WTC11 (cell line): Measurements from ENCODE around the gene USP7. TPM values are rescaled to one million over a fixed set of nuclear protein-coding genes. Genes with fewer than 3 reads are reported as not detected.

Experiments used
- ATAC-seq: fragments of 200-7000 bp; cut with Tn5 transposase; 2 replicates; pipeline ENCODE4 v1.10.0; 2021; ENCODE audit warnings: mild to moderate bottlenecking, moderate library complexity
- CTCF ChIA-PET: fragments of 300-600 bp; sonication (Branson Sonifier 250); formaldehyde crosslinking; loops from one replicate; lab custom pipeline; 2021; ENCODE audit warnings: antibody characterized with exemption; lab: Charles Lee
- POLR2A ChIA-PET: fragments of 350-600 bp; sonication (Branson Sonifier 250); formaldehyde crosslinking; loops from one replicate; lab custom pipeline; 2021; ENCODE audit warnings: antibody characterized with exemption; lab: Charles Lee
- DNase-seq: peaks from one replicate; pipeline ENCODE4 v3.0.0; 2021; ENCODE audit warnings: low spot score
- H3K27ac Mint-ChIP-seq: 2 replicates; pipeline ENCODE4 v1.8.0; 2021; ENCODE audit warnings: mixed read lengths
- H3K27me3 Mint-ChIP-seq: 2 replicates; pipeline ENCODE4 v1.8.0; 2021; ENCODE audit warnings: low read depth, mild to moderate bottlenecking, moderate library complexity, mixed read lengths
- H3K36me3 Mint-ChIP-seq: 2 replicates; pipeline ENCODE4 v1.8.0; 2021; ENCODE audit warnings: mixed read lengths
- H3K4me1 Mint-ChIP-seq: 2 replicates; pipeline ENCODE4 v1.8.0; 2022; ENCODE audit warnings: mixed read lengths
- H3K4me3 Mint-ChIP-seq: 2 replicates; pipeline ENCODE4 v1.8.0; 2021; ENCODE audit warnings: mild to moderate bottlenecking, moderate library complexity, mixed read lengths
- H3K9me3 Mint-ChIP-seq: 2 replicates; pipeline ENCODE4 v1.8.0; 2021; ENCODE audit warnings: mixed read lengths
- ATF1 ChIP-seq: sonication (generic); formaldehyde crosslinking; IDR thresholded peaks from 2 replicates; pipeline ENCODE4 v1.8.1; 2023; ENCODE audit warnings: mild to moderate bottlenecking, moderate library complexity, missing genetic modification reagents
- CTCF ChIP-seq: fragments of 200-600 bp; IDR thresholded peaks from 2 replicates; pipeline ENCODE4 v1.8.0; 2022; ENCODE audit warnings: antibody characterized with exemption
- ELF4 ChIP-seq: sonication (generic); formaldehyde crosslinking; IDR thresholded peaks from 2 replicates; pipeline ENCODE4 v1.8.1; 2022; ENCODE audit warnings: low read depth, mild to moderate bottlenecking, moderate library complexity, missing genetic modification reagents
- GRHL2 ChIP-seq: fragments of 250-450 bp; sonication (Bioruptor Pico); IDR thresholded peaks from 2 replicates; pipeline ENCODE4 v1.8.0; 2022; ENCODE audit warnings: mild to moderate bottlenecking, moderate library complexity; ENCODE audit not compliant: insufficient replicate concordance, severe bottlenecking
- HMGA2 ChIP-seq: fragments of 250-450 bp; sonication (Bioruptor Pico); IDR thresholded peaks from 2 replicates; pipeline ENCODE4 v1.4.0; 2021; ENCODE audit warnings: mild to moderate bottlenecking, moderate library complexity
- NFE2L1 ChIP-seq: sonication (generic); formaldehyde crosslinking; IDR thresholded peaks from 2 replicates; pipeline ENCODE4 v1.8.1; 2023; ENCODE audit warnings: missing genetic modification reagents
- RELA ChIP-seq: sonication (generic); formaldehyde crosslinking; IDR thresholded peaks from 2 replicates; pipeline ENCODE4 v1.8.1; 2022; ENCODE audit warnings: missing genetic modification reagents, mild to moderate bottlenecking, borderline replicate concordance
- RORB ChIP-seq: fragments of 250-450 bp; sonication (Bioruptor Pico); IDR thresholded peaks from 2 replicates; pipeline ENCODE4 v1.9.0; 2021; ENCODE audit warnings: mild to moderate bottlenecking
- SMAD4 ChIP-seq: sonication (generic); formaldehyde crosslinking; IDR thresholded peaks from 2 replicates; pipeline ENCODE4 v1.8.0; 2022; ENCODE audit warnings: mild to moderate bottlenecking, missing genetic modification reagents
- TP53 ChIP-seq: sonication (generic); formaldehyde crosslinking; IDR thresholded peaks from 2 replicates; pipeline ENCODE4 v1.8.1; 2023; ENCODE audit warnings: mild to moderate bottlenecking, missing genetic modification reagents
- ZBTB21 ChIP-seq: sonication (generic); formaldehyde crosslinking; IDR thresholded peaks from 2 replicates; pipeline ENCODE4 v1.8.1; 2023; ENCODE audit warnings: mild to moderate bottlenecking, missing genetic modification reagents, borderline replicate concordance
- ZNF423 ChIP-seq: fragments of 250-450 bp; sonication (Bioruptor Pico); IDR thresholded peaks from 2 replicates; pipeline ENCODE4 v2.1.2; 2022; ENCODE audit warnings: mild to moderate bottlenecking, moderate library complexity
- total RNA-seq: library from RNA; stranded (reverse); gene quantifications from 3 replicates; pipeline ENCODE4 v1.2.3, GENCODE V29; 2021
- TF ChIP-seq, protein P1 (sequence below): fragments of 250-450 bp; sonication (Bioruptor Pico); IDR thresholded peaks from 2 replicates; pipeline ENCODE4 v1.9.0; 2021; ENCODE audit warnings: mild to moderate bottlenecking
- TF ChIP-seq, protein P2 (sequence below): sonication (generic); formaldehyde crosslinking; IDR thresholded peaks from 2 replicates; pipeline ENCODE4 v1.8.1; 2022; ENCODE audit warnings: mild to moderate bottlenecking, moderate library complexity, missing genetic modification reagents
- TF ChIP-seq, protein P3 (sequence below): sonication (generic); formaldehyde crosslinking; IDR thresholded peaks from 2 replicates; pipeline ENCODE4 v1.8.0; 2023; ENCODE audit warnings: missing genetic modification reagents
- TF ChIP-seq, protein P4 (sequence below): sonication (generic); formaldehyde crosslinking; IDR thresholded peaks from 2 replicates; pipeline ENCODE4 v1.8.1; 2022; ENCODE audit warnings: low read depth, mild to moderate bottlenecking, moderate library complexity, missing genetic modification reagents, borderline replicate concordance
- TF ChIP-seq, protein P5 (sequence below): sonication (generic); formaldehyde crosslinking; IDR thresholded peaks from 2 replicates; pipeline ENCODE4 v1.8.1; 2023; ENCODE audit warnings: mild to moderate bottlenecking, missing genetic modification reagents
- TF ChIP-seq, protein P6 (sequence below): sonication (generic); formaldehyde crosslinking; IDR thresholded peaks from 2 replicates; pipeline ENCODE4 v1.8.1; 2023; ENCODE audit warnings: mild to moderate bottlenecking, moderate library complexity, missing genetic modification reagents

The USP7 gene
- total RNA-seq, 1 experiment from 2014 or later = 211 TPM

- TF ChIP-seq GRHL2 (CRISPR knock-in tag) = no peak
- TF ChIP-seq, protein P1, sequence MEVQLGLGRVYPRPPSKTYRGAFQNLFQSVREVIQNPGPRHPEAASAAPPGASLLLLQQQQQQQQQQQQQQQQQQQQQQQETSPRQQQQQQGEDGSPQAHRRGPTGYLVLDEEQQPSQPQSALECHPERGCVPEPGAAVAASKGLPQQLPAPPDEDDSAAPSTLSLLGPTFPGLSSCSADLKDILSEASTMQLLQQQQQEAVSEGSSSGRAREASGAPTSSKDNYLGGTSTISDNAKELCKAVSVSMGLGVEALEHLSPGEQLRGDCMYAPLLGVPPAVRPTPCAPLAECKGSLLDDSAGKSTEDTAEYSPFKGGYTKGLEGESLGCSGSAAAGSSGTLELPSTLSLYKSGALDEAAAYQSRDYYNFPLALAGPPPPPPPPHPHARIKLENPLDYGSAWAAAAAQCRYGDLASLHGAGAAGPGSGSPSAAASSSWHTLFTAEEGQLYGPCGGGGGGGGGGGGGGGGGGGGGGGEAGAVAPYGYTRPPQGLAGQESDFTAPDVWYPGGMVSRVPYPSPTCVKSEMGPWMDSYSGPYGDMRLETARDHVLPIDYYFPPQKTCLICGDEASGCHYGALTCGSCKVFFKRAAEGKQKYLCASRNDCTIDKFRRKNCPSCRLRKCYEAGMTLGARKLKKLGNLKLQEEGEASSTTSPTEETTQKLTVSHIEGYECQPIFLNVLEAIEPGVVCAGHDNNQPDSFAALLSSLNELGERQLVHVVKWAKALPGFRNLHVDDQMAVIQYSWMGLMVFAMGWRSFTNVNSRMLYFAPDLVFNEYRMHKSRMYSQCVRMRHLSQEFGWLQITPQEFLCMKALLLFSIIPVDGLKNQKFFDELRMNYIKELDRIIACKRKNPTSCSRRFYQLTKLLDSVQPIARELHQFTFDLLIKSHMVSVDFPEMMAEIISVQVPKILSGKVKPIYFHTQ (CRISPR knock-in tag) = no peak
- TF ChIP-seq NFE2L1 = no peak
Observed at GRCh38 chr16:8937803-8938202, 25.9 kb downstream of the USP7 start (continued).

DNA sequence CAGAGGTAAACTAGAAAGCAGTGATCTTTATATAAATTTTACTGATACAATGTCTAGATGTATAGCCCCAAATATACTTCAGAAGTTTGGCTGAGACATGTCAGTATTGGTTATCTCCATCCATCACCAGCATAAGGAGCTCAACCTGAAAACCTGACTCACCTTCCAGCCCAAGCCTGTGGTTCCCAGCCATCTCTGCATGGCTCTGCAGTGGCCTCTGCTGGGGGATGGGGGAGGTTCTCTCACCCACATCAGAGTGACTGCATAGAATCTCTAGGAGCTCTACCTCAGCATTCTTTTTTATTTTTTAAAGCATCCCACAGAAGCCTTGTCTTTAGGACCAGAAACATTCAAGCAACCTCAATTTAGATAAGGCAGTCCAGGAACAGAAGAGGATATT, 27.3 kb downstream of the USP7 start:
- TF ChIP-seq ATF1 (no peak), CTCF (peak; percentile 39; the same call in 1 of the 2 replicates)
- no peak overlapping the region for H3K4me3 Mint-ChIP-seq
- ChIA-PET POLR2A (interaction anchor here (1.0 to 1.7 kb wide), 5 partner anchors 8 to 199 kb away, joined by 3 to 9 read pairs (median 4); no protein-coding TSS in a partner anchor), CTCF (interaction anchor here (0.5 to 10.4 kb wide), 65 partner anchors 9 to 347 kb away, joined by 3 to 436 read pairs (median 5); partner anchors contain the start of genes CARHSP1, LITAFD and USP7)
- no peaks in the 10 kb centered on the region for H3K27me3 Mint-ChIP-seq
- ATAC-seq (peak; percentile 90), DNase-seq (peak; percentile 76)
- H3K9me3 Mint-ChIP-seq = no peaks in the 10 kb centered on the region
- no peaks in the 10 kb centered on the region for H3K36me3 Mint-ChIP-seq
- peak overlapping the region; percentile 34; the same call in 1 of the 2 replicates for H3K27ac Mint-ChIP-seq
- peaks cover 71% of the 10 kb centered on the region for H3K4me1 Mint-ChIP-seq

- Mint-ChIP-seq H3K4me3 (no peak overlapping the region), H3K36me3 (no peaks in the 10 kb centered on the region), H3K9me3 (no peaks in the 10 kb centered on the region), H3K4me1 (peaks cover 69% of the 10 kb centered on the region), H3K27me3 (no peaks in the 10 kb centered on the region), H3K27ac (peak overlapping the region; percentile 34; the same call in 1 of the 2 replicates)
- ATAC-seq (peak; percentile 67), DNase-seq (peak; percentile 66)
- ChIA-PET POLR2A (interaction anchor here (1.0 to 1.7 kb wide), 5 partner anchors 8 to 199 kb away, joined by 3 to 9 read pairs (median 4); no protein-coding TSS in a partner anchor), CTCF (interaction anchor here (0.7 to 10.4 kb wide), 60 partner anchors 8 to 347 kb away, joined by 3 to 436 read pairs (median 6); partner anchors contain the start of genes CARHSP1, LITAFD and USP7)
- no peak for TF ChIP-seq HMGA2 (CRISPR knock-in tag)
- no peak for TF ChIP-seq RORB (CRISPR knock-in tag)
- no peak for TF ChIP-seq ZNF423 (CRISPR knock-in tag)
- TF ChIP-seq GRHL2 (CRISPR knock-in tag) = no peak
- TF ChIP-seq, protein P2, sequence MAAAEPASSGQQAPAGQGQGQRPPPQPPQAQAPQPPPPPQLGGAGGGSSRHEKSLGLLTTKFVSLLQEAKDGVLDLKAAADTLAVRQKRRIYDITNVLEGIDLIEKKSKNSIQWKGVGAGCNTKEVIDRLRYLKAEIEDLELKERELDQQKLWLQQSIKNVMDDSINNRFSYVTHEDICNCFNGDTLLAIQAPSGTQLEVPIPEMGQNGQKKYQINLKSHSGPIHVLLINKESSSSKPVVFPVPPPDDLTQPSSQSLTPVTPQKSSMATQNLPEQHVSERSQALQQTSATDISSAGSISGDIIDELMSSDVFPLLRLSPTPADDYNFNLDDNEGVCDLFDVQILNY (CRISPR knock-in tag) = no peak
- no peak for TF ChIP-seq ZBTB21
- TF ChIP-seq, protein P3, sequence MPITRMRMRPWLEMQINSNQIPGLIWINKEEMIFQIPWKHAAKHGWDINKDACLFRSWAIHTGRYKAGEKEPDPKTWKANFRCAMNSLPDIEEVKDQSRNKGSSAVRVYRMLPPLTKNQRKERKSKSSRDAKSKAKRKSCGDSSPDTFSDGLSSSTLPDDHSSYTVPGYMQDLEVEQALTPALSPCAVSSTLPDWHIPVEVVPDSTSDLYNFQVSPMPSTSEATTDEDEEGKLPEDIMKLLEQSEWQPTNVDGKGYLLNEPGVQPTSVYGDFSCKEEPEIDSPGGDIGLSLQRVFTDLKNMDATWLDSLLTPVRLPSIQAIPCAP (CRISPR knock-in tag) = no peak
- TF ChIP-seq RELA (CRISPR knock-in tag) = no peak
- TF ChIP-seq NFE2L1 = no peak
- no peak for TF ChIP-seq TP53 (CRISPR knock-in tag)
- no peak for TF ChIP-seq SMAD4
- TF ChIP-seq, protein P4, sequence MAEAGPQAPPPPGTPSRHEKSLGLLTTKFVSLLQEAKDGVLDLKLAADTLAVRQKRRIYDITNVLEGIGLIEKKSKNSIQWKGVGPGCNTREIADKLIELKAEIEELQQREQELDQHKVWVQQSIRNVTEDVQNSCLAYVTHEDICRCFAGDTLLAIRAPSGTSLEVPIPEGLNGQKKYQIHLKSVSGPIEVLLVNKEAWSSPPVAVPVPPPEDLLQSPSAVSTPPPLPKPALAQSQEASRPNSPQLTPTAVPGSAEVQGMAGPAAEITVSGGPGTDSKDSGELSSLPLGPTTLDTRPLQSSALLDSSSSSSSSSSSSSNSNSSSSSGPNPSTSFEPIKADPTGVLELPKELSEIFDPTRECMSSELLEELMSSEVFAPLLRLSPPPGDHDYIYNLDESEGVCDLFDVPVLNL (CRISPR knock-in tag) = no peak
- TF ChIP-seq, protein P5, sequence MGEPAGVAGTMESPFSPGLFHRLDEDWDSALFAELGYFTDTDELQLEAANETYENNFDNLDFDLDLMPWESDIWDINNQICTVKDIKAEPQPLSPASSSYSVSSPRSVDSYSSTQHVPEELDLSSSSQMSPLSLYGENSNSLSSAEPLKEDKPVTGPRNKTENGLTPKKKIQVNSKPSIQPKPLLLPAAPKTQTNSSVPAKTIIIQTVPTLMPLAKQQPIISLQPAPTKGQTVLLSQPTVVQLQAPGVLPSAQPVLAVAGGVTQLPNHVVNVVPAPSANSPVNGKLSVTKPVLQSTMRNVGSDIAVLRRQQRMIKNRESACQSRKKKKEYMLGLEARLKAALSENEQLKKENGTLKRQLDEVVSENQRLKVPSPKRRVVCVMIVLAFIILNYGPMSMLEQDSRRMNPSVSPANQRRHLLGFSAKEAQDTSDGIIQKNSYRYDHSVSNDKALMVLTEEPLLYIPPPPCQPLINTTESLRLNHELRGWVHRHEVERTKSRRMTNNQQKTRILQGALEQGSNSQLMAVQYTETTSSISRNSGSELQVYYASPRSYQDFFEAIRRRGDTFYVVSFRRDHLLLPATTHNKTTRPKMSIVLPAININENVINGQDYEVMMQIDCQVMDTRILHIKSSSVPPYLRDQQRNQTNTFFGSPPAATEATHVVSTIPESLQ = no peak
- TF ChIP-seq, protein P6, sequence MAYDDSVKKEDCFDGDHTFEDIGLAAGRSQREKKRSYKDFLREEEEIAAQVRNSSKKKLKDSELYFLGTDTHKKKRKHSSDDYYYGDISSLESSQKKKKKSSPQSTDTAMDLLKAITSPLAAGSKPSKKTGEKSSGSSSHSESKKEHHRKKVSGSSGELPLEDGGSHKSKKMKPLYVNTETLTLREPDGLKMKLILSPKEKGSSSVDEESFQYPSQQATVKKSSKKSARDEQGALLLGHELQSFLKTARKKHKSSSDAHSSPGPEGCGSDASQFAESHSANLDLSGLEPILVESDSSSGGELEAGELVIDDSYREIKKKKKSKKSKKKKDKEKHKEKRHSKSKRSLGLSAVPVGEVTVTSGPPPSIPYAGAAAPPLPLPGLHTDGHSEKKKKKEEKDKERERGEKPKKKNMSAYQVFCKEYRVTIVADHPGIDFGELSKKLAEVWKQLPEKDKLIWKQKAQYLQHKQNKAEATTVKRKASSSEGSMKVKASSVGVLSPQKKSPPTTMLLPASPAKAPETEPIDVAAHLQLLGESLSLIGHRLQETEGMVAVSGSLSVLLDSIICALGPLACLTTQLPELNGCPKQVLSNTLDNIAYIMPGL (CRISPR knock-in tag) = no peak
- TF ChIP-seq ELF4 (CRISPR knock-in tag) = no peak
Observed at GRCh38 chr16:8935989-8936388, 27.7 kb downstream of the USP7 start.
